C4-2B (cell line): ENCODE measurements around the gene EVC2.

Source experiments
- CTCF ChIP-seq: fragments of 450-650 bp; conservative IDR thresholded peaks from 2 replicates; pipeline ENCODE4 v1.5.1; 2017; ENCODE audit warnings: mild to moderate bottlenecking
- ZFX ChIP-seq: fragments of 450-650 bp; IDR thresholded peaks from 2 replicates; pipeline ENCODE4 v1.6.1; 2017

- TF ChIP-seq CTCF (no peak), ZFX (no peak)
These were observed 34.6 kb upstream of the EVC2 start for GRCh38 chr4:5742968-5743367.
